H9 (cell line): Measurements from ENCODE around the gene WHAMM. TPM values are rescaled to one million over a fixed set of nuclear protein-coding genes. Genes with fewer than 3 reads are reported as not detected.

Experiments
- DNase-seq: peaks from one replicate; pipeline ENCODE4 v3.0.0-alpha.2; 2017
- H2AFZ ChIP-seq: one replicate; pipeline ENCODE4 v1.6.1; 2013; ENCODE audit warnings: mild to moderate bottlenecking, low read length, control low read depth, moderate library complexity
- H2AK5ac ChIP-seq: 2 replicates; pipeline ENCODE4 v1.6.1; 2013; ENCODE audit warnings: low read length, control low read depth, mixed read lengths; ENCODE audit not compliant: insufficient read length
- H2BK120ac ChIP-seq: one replicate; pipeline ENCODE4 v1.6.1; 2013; ENCODE audit warnings: low read depth, mild to moderate bottlenecking, low read length, control low read depth, inconsistent platforms; ENCODE audit not compliant: poor library complexity, severe bottlenecking
- H2BK12ac ChIP-seq: 2 replicates; pipeline ENCODE4 v1.6.1; 2013; ENCODE audit warnings: low read length, control low read depth, mixed read lengths, low read depth; ENCODE audit not compliant: insufficient read length
- H2BK15ac ChIP-seq: 2 replicates; pipeline ENCODE4 v1.6.1; 2013; ENCODE audit warnings: low read depth, low read length, control low read depth
- H2BK20ac ChIP-seq: one replicate; pipeline ENCODE4 v1.6.1; 2013; ENCODE audit warnings: low read depth, mild to moderate bottlenecking, low read length, control low read depth, inconsistent platforms; ENCODE audit not compliant: poor library complexity, severe bottlenecking
- H2BK5ac ChIP-seq: 2 replicates; pipeline ENCODE4 v1.6.1; 2013; ENCODE audit warnings: low read length, control low read depth, mixed read lengths; ENCODE audit not compliant: insufficient read length
- H3K14ac ChIP-seq: 2 replicates; pipeline ENCODE4 v1.6.1; 2013; ENCODE audit warnings: low read length, control low read depth; ENCODE audit not compliant: insufficient read depth
- H3K18ac ChIP-seq: 2 replicates; pipeline ENCODE4 v1.6.1; 2013; ENCODE audit warnings: low read depth, mild to moderate bottlenecking, mixed read lengths, low read length, control low read depth; ENCODE audit not compliant: insufficient read length
- H3K23ac ChIP-seq: 2 replicates; pipeline ENCODE4 v1.6.1; 2013; ENCODE audit warnings: low read length, control low read depth, mixed read lengths, low read depth; ENCODE audit not compliant: insufficient read length
- H3K23me2 ChIP-seq: 2 replicates; pipeline ENCODE4 v1.6.1; 2013; ENCODE audit warnings: low read depth, mild to moderate bottlenecking, mixed read lengths, low read length, control low read depth; ENCODE audit not compliant: insufficient read length, poor library complexity, severe bottlenecking
- H3K27ac ChIP-seq: 2 replicates; pipeline ENCODE4 v1.5.1; 2013; ENCODE audit warnings: low read length, control low read depth, mixed read lengths, low read depth; ENCODE audit not compliant: insufficient read length
- H3K27me3 ChIP-seq: 2 replicates; pipeline ENCODE4 v1.6.1; 2013; ENCODE audit warnings: low read length, control low read depth, inconsistent platforms; ENCODE audit not compliant: insufficient read depth
- H3K4ac ChIP-seq: 2 replicates; pipeline ENCODE4 v1.6.1; 2013; ENCODE audit warnings: low read depth, mild to moderate bottlenecking, control low read depth, inconsistent platforms, low read length, moderate library complexity
- H3K4me1 ChIP-seq: 2 replicates; pipeline ENCODE4 v1.6.1; 2013; ENCODE audit warnings: low read length, control low read depth, inconsistent platforms; ENCODE audit not compliant: insufficient read depth
- H3K4me2 ChIP-seq: 2 replicates; pipeline ENCODE4 v1.6.1; 2013; ENCODE audit warnings: low read length, control low read depth, mixed read lengths; ENCODE audit not compliant: insufficient read length, insufficient read depth
- H3K56ac ChIP-seq: 2 replicates; pipeline ENCODE4 v1.6.1; 2013; ENCODE audit warnings: low read depth, mild to moderate bottlenecking, mixed read lengths, low read length, control low read depth; ENCODE audit not compliant: insufficient read length
- H3K79me1 ChIP-seq: 2 replicates; pipeline ENCODE4 v1.6.1; 2013; ENCODE audit warnings: low read depth, mild to moderate bottlenecking, moderate library complexity, low read length, control low read depth, inconsistent platforms; ENCODE audit not compliant: insufficient read depth, poor library complexity, severe bottlenecking
- H3K79me2 ChIP-seq: 2 replicates; pipeline ENCODE4 v1.6.1; 2013; ENCODE audit warnings: low read length, control low read depth, inconsistent platforms; ENCODE audit not compliant: insufficient read depth
- H3K9ac ChIP-seq: 2 replicates; pipeline ENCODE4 v1.6.1; 2013; ENCODE audit warnings: low read length, control low read depth, mixed read lengths; ENCODE audit not compliant: insufficient read length; ENCODE audit errors: extremely low read depth
- H3K9me3 ChIP-seq: one replicate; pipeline ENCODE4 v1.6.1; 2013; ENCODE audit warnings: low read depth, low read length, inconsistent platforms; ENCODE audit not compliant: control insufficient read depth
- H3T11ph ChIP-seq: one replicate; pipeline ENCODE4 v1.6.1; 2013; ENCODE audit warnings: mild to moderate bottlenecking, low read length, control low read depth, inconsistent platforms
- H4K20me1 ChIP-seq: one replicate; pipeline ENCODE4 v1.6.1; 2013; ENCODE audit not compliant: control insufficient read depth, insufficient read length, insufficient read depth
- H4K5ac ChIP-seq: 2 replicates; pipeline ENCODE4 v1.6.1; 2013; ENCODE audit warnings: low read depth, mild to moderate bottlenecking, mixed read lengths, low read length, control low read depth; ENCODE audit not compliant: insufficient read length
- H4K8ac ChIP-seq: replicated peaks from 2 replicates; pipeline ENCODE4 v1.6.1; 2013; ENCODE audit warnings: low read length, control low read depth, mixed read lengths, low read depth; ENCODE audit not compliant: insufficient read length
- H4K91ac ChIP-seq: 2 replicates; pipeline ENCODE4 v1.6.1; 2013; ENCODE audit warnings: low read depth, mild to moderate bottlenecking, moderate library complexity, mixed read lengths, low read length, control low read depth; ENCODE audit not compliant: insufficient read length
- H3K27ac Mint-ChIP-seq, 3 experiments: 2 replicates in 2 of 3; 3 replicates in 1 of 3; pipeline ENCODE4 v1.8.0; 2020 to 2021; ENCODE audit warnings: mixed read lengths in 3 of 3, mild to moderate bottlenecking in 1 of 3, moderate library complexity in 1 of 3
- H3K27me3 Mint-ChIP-seq: 2 replicates; pipeline ENCODE4 v1.8.0; 2021; ENCODE audit warnings: low read depth, mild to moderate bottlenecking, moderate library complexity, mixed read lengths
- H3K36me3 Mint-ChIP-seq, 3 experiments: 2 replicates in 2 of 3; 3 replicates in 1 of 3; pipeline ENCODE4 v1.8.0; 2020 to 2021; ENCODE audit warnings: low read depth in 3 of 3, mixed read lengths in 3 of 3; ENCODE audit not compliant: insufficient read depth in 1 of 3
- H3K4me1 Mint-ChIP-seq, 2 experiments: 2 replicates each; pipeline ENCODE4 v1.8.0; 2020; ENCODE audit warnings: mixed read lengths in 2 of 2
- H3K4me3 Mint-ChIP-seq, 2 experiments: 2 replicates in 1 of 2; 3 replicates in 1 of 2; pipeline ENCODE4 v1.8.0; 2020 to 2021; ENCODE audit warnings: mild to moderate bottlenecking in 2 of 2, mixed read lengths in 2 of 2, moderate library complexity in 1 of 2
- H3K9me3 Mint-ChIP-seq, 2 experiments: 2 replicates in 1 of 2; 3 replicates in 1 of 2; pipeline ENCODE4 v1.8.0; 2020; ENCODE audit warnings: mild to moderate bottlenecking in 2 of 2, mixed read lengths in 2 of 2, moderate library complexity in 1 of 2
- CTCF ChIP-seq: fragments of 200-600 bp; sonication (generic); conservative IDR thresholded peaks from 3 replicates; pipeline ENCODE4 v1.8.0; 2021; ENCODE audit warnings: antibody characterized with exemption, mild to moderate bottlenecking
- WGBS: extraction: QIAGEN DNeasy Blood & Tissue Kit; methylation state at CpG from one replicate; pipeline ENCODE4 v1.1.7; 2013; ENCODE audit warnings: missing lambda C conversion rate, low lambda C conversion rate, mixed read lengths; ENCODE audit not compliant: insufficient read length; ENCODE audit errors: extremely low coverage; 5-methylcytosine and 5-hydroxymethylcytosine counted together
- total RNA-seq: library from RNA; stranded (reverse); gene quantifications from 2 replicates; pipeline ENCODE4 v1.2.1, GENCODE V29; 2021

The WHAMM gene
- total RNA-seq, 1 experiment from 2014 or later: 3.0 TPM

GRCh38 chr15:82804575-82804949 is 4.9 kb upstream of the WHAMM start:
- no peak overlapping the region for H4K8ac ChIP-seq
- H4K5ac ChIP-seq: no peak overlapping the region
- no peak overlapping the region for H3K14ac ChIP-seq
- H3K9me3 ChIP-seq: no peaks in the 10 kb centered on the region
- no peak overlapping the region for H2BK5ac ChIP-seq
- no CpG with 5 or more reads among the region's 1 CpG for WGBS
- H3K9me3 Mint-ChIP-seq: no peaks in the 10 kb centered on the region
- peaks cover 40% of the 10 kb centered on the region for H3K27me3 Mint-ChIP-seq
- no peak overlapping the region for H2AK5ac ChIP-seq
- H3K79me2 ChIP-seq: no peaks in the 10 kb centered on the region
- H3K4me3 Mint-ChIP-seq: no peak overlapping the region
- no peak overlapping the region for H3K56ac ChIP-seq
- no peak overlapping the region for H2BK20ac ChIP-seq
- TF ChIP-seq CTCF: no peak
- no peaks in the 10 kb centered on the region for H3K79me1 ChIP-seq
- no peak overlapping the region for H3K4ac ChIP-seq
- H3K18ac ChIP-seq: no peak overlapping the region
- no peak overlapping the region for H2BK120ac ChIP-seq
- no peak overlapping the region for H3K27ac ChIP-seq
- no peak overlapping the region for H2BK12ac ChIP-seq
- no peaks in the 10 kb centered on the region for H3K23me2 ChIP-seq
- peaks cover 0 to 10% of the 10 kb centered on the region in 2 experiments; a peak in 2 of 4 replicates for H3K4me1 Mint-ChIP-seq
- H3K27me3 ChIP-seq: no peaks in the 10 kb centered on the region; the same call in 1 of the 2 replicates
- no peak overlapping the region for H3T11ph ChIP-seq
- no peak overlapping the region for H3K9ac ChIP-seq
- H2AFZ ChIP-seq: no peak overlapping the region
- H3K4me2 ChIP-seq: no peak overlapping the region
- no peak overlapping the region for H3K23ac ChIP-seq
- no peak overlapping the region for H4K91ac ChIP-seq
- H4K20me1 ChIP-seq: no peaks in the 10 kb centered on the region
- no peaks in the 10 kb centered on the region for H3K36me3 Mint-ChIP-seq
- no peak overlapping the region for H2BK15ac ChIP-seq
- no peaks in the 10 kb centered on the region for H3K4me1 ChIP-seq
- no peak overlapping the region for H3K27ac Mint-ChIP-seq
- no peak for DNase-seq
